ENCODE measurements around the gene PHF21B.

DNA sequence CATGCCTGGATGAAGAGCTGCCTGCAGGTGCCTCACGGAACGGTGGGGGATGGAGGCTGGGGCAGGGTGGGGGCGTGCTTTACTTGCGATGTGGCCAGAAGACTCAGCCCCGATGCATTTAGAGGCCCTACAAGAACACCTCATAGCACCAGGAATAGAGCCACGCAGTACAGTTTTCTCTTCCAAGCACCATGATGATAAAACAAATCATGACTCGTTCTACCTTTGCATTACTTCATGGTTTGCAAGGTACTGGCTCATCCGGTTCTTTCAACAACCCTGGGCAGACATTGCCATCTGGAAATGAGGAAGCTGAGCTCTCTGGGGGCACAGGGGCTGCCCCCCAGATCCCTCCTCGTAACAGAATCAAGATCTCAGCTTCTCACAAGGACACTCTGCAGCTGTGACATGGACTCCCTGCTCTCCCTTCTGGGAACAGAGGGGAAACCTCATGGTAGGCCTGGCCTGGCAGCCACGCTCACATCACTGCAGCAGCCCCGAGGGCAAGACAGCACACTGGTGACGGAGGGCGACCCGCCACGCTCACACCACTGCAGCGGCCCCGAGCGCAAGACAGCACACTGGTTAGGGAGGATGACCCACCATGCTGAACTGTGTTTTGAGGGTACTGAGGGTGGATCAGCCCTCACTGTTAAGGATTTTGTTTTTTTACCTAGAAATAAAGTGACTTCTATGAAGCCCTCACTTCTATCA, 46.9 kb downstream of the PHF21B start:
- TF ChIP-seq, protein P1, sequence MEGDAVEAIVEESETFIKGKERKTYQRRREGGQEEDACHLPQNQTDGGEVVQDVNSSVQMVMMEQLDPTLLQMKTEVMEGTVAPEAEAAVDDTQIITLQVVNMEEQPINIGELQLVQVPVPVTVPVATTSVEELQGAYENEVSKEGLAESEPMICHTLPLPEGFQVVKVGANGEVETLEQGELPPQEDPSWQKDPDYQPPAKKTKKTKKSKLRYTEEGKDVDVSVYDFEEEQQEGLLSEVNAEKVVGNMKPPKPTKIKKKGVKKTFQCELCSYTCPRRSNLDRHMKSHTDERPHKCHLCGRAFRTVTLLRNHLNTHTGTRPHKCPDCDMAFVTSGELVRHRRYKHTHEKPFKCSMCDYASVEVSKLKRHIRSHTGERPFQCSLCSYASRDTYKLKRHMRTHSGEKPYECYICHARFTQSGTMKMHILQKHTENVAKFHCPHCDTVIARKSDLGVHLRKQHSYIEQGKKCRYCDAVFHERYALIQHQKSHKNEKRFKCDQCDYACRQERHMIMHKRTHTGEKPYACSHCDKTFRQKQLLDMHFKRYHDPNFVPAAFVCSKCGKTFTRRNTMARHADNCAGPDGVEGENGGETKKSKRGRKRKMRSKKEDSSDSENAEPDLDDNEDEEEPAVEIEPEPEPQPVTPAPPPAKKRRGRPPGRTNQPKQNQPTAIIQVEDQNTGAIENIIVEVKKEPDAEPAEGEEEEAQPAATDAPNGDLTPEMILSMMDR (IDR thresholded peaks at IDR 0.05), result no peak
- no peak for TF ChIP-seq EZH2 (IDR thresholded peaks at IDR 0.05)

Measured in neural progenitor cell (in vitro differentiated cells).